Lower leg skin (tissue), 4 donors: ENCODE measurements around the gene ABCA1. TPM values are rescaled to one million over a fixed set of nuclear protein-coding genes. Genes with fewer than 3 reads are reported as not detected.
"Not testable (repeated sequence)": the region's sequence is repeated elsewhere in the genome, so short reads cannot be mapped to it uniquely, and the experiment has no call there.

Experiments used
- DNase-seq, 2 donors: peaks; one replicate each; pipeline ENCODE4 v3.0.0-alpha.2; 2019; ENCODE audit warnings: low spot score in 2 of 2
- H3K4me3 ChIP-seq: fragments of 200-600 bp; sonication (generic); 2 replicates; pipeline ENCODE4 v1.5.1; 2017; ENCODE audit warnings: mild to moderate bottlenecking, low read depth; ENCODE audit not compliant: poor library complexity, severe bottlenecking
- CTCF ChIP-seq, 3 donors: fragments of 450-650 bp; IDR thresholded peaks; one replicate each; pipeline ENCODE4 v1.5.1; 2016; ENCODE audit warnings: antibody characterized with exemption in 3 of 3, mild to moderate bottlenecking in 3 of 3, moderate library complexity in 2 of 3
- POLR2A ChIP-seq, 2 donors: fragments of 450-650 bp; IDR thresholded peaks; one replicate each; pipeline ENCODE4 v1.6.1; 2016 to 2017; ENCODE audit warnings: antibody characterized with exemption in 2 of 2, mild to moderate bottlenecking in 1 of 2, moderate library complexity in 1 of 2
- WGBS, 2 donors: methylation state at CpG; one replicate each; pipeline ENCODE4 v1.1.5; 2018; 5-methylcytosine and 5-hydroxymethylcytosine counted together
- intact Hi-C: fragments of 100-400 bp; cut with DNase I; formaldehyde crosslinking; loops from one replicate; pipeline ENCODE4 v1.15.0; 2023; ENCODE audit warnings: low total_unique reads
- total RNA-seq, 4 donors: library from RNA; depleted of rRNA; stranded (reverse); fragments of >200 nt; gene quantifications; one replicate each; pipeline ENCODE4 v1.1.0, GENCODE V29; 2016

ABCA1 gene
- total RNA-seq, 4 donors from 2014 or later = 35.6 to 60.7 (median 39.8) TPM

GRCh38 chr9:104774831-104775573 is 153.0 kb downstream of the ABCA1 start:
- no peak overlapping the region for H3K4me3 ChIP-seq
- WGBS, 2 donors = 87 to 89% methylated on average over 11 of the region's 11 CpGs
- intact Hi-C loops = no loop called here
- no peak for TF ChIP-seq CTCF (IDR thresholded peaks at IDR 0.05)
- TF ChIP-seq POLR2A (IDR thresholded peaks at IDR 0.05) = no peak
- DNase-seq = no peak

DNA sequence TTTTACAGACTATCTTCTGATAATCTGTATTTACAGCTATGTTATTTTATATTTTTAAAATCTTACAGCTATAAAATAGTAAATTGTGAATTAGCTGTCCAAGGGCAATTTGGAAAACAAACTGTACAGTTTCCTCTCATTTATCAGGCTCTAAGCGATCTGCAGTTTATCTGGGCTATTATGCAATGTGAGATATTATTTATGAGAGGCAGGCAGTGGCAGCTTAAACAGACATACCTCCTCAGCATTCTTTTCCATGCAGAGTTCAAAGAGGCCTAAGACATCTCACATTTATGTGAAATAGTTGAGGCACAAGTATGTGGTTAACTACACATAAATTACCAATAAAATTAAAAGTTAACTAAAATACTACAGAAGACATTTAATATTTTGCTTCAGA is 153.8 kb downstream of the ABCA1 start:
- intact Hi-C loops = no loop called here
- TF ChIP-seq CTCF (IDR thresholded peaks at IDR 0.05) (no peak), POLR2A (IDR thresholded peaks at IDR 0.05) (no peak)
- DNase-seq = no peak
- 72% methylated on average over 1 of the region's 1 CpG for WGBS, 2 donors
- H3K4me3 ChIP-seq = no peak overlapping the region

DNA sequence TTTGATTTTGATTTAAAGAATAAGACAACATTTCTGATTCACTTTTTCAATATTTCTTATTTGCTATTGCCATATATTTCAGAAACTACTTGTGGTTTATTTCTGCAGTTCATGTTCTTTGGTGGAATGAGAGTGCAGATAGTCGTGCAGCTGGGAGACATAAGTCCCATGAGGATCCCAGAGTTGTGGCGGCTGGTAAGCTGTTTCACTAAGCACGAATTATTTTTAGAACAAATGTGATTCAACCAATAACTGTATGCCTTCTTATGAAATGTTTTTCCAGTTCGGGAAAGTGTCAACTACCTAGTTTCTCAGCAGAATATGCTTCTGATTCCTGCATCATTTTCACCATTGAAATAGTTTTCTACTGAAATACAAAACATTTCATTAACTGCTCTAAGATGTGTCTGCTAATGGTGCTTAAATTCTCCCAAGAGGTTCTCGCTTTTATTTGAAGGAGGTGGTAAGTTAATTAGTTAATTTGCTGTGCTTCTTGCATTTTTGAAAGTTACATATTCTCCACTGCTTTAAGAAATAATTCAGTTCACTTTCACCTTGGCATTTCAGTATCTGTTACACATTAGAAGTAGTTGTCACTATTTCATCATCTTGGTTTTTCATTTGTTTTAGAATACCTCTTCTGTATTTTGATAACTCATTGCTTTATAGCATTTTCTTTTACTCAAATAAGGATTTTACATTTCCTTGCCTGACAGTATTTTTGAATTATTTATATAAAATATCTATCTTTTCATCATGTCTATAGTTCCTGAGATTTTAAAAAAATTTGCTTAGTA is 155.0 kb downstream of the ABCA1 start:
- WGBS, 2 donors = 57 to 63% methylated on average over 5 of the region's 5 CpGs
- DNase-seq = no peak
- no peak for TF ChIP-seq CTCF (IDR thresholded peaks at IDR 0.05)
- TF ChIP-seq POLR2A (IDR thresholded peaks at IDR 0.05) = no peak
- H3K4me3 ChIP-seq = no peak overlapping the region
- intact Hi-C loops = no loop called here

- no peak overlapping the region for H3K4me3 ChIP-seq
- intact Hi-C loops = no loop called here
- WGBS, 2 donors = 78 to 80% methylated on average over 2 of the region's 2 CpGs
- TF ChIP-seq CTCF (IDR thresholded peaks at IDR 0.05) = no peak
- no peak for TF ChIP-seq POLR2A (IDR thresholded peaks at IDR 0.05)
- DNase-seq = no peak
Measured at GRCh38 chr9:104769655-104770054, 158.3 kb downstream of the ABCA1 start.

DNA sequence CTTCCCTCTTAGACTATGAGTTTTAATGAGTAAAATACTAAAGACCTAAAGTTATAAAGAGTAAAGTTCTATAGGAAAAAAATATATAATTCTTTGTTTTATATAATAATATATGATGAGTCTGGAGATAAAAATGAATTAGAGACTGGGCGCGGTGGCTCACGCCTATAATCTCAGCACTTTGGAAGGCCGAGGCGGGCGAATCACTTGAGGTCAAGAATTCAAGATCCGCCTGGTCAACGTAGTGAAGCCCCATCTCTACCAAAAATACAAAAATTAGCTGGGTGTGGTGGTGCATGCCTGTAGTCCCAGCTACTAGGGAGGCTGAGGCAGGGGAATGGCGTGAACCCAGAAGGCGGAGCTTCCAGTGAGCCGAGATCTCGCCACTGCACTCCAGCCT is 158.9 kb downstream of the ABCA1 start:
- intact Hi-C loops, H3K4me3 ChIP-seq: not testable (repeated sequence)
- peak in 1 of 2 donors; percentile 83 for DNase-seq
- WGBS, 2 donors = 96 to 98% methylated on average over 12 of the region's 12 CpGs

GRCh38 chr9:104767507-104767906 is 160.4 kb downstream of the ABCA1 start:
- TF ChIP-seq POLR2A (IDR thresholded peaks at IDR 0.05) (no peak), CTCF (IDR thresholded peaks at IDR 0.05) (no peak)
- WGBS, 2 donors = 95 to 98% methylated on average over 3 of the region's 3 CpGs
- no peak overlapping the region for H3K4me3 ChIP-seq
- intact Hi-C loops = no loop called here
- no peak for DNase-seq
